Esophagus muscularis mucosa (tissue), 4 donors: ENCODE data around the gene LARGE1.

Experiments used
- CTCF ChIP-seq, 3 experiments: fragments of 200-600 bp in 2 of 3; fragments of 450-650 bp in 1 of 3; sonication (generic) in 2 of 3; IDR thresholded peaks; one replicate each; pipeline ENCODE4 v1.5.1; 2017 to 2019; ENCODE audit warnings: antibody characterized with exemption in 3 of 3, mild to moderate bottlenecking in 2 of 3, moderate library complexity in 1 of 3
- EP300 ChIP-seq: sonication (generic); formaldehyde crosslinking; IDR thresholded peaks from one replicate; pipeline ENCODE4 v1.6.1; 2017; ENCODE audit warnings: antibody characterized with exemption
- POLR2A ChIP-seq: fragments of 450-650 bp; IDR thresholded peaks from one replicate; pipeline ENCODE4 v1.6.1; 2017; ENCODE audit warnings: antibody characterized with exemption, moderate library complexity, mild to moderate bottlenecking, low read depth
- POLR2AphosphoS5 ChIP-seq, 2 donors: sonication (generic); formaldehyde crosslinking; IDR thresholded peaks; one replicate each; pipeline ENCODE4 v1.6.1; 2017; ENCODE audit warnings: antibody characterized with exemption in 2 of 2

DNA sequence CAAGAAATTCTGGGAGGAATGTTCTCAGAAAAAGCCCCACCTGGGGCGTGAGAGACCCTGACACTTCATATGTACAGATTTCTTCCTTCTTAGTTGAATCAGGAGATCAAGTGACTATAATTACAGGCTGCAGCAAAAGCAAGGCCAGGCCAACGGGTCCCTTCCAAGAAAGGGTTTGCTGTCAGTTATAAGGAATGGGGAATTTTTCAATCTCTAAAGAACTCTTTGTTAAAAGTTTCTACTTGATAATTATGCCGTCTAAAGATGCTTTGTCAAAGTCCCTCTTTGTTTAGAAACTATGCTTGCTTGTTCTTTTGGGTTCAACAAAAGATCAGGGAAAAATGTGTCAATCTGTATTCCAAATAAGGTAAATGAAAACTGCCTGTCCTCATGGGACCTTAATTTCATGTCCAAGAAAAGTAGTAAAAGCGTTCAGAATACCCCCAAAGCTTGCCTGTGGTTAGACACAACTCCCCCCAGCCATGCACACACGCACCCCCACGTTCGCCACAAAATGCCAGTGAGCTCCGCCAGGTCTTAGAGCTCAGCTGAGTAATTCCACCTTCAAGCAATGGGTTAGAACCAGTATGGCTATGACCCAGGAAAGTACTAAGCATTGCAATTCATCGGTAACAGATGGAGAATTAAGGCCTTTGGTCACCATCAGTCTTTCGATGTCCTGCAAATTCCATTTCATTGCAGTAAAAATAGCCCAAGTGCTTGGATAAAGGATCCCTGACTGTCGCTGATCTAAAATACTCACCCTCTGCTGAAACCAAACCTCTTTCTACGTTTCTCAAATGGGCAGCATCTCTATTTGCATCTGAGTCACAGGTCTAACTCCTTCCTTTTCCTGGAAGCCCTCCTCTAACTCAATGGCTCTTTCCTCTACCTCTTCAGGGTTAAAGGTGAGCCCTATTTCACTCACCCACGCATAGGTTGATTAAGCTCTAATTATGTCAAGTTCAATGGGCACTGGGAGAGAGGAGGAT, 442.9 kb downstream of the LARGE1 start:
- no peak for TF ChIP-seq CTCF (IDR thresholded peaks at IDR 0.05)
- no peak for TF ChIP-seq EP300
- TF ChIP-seq POLR2A, result no peak
- TF ChIP-seq POLR2AphosphoS5 (IDR thresholded peaks at IDR 0.05), result no peak
